PFSK-1 (cell line): Measurements from ENCODE around the gene NTM.

Experiments
- FOXP2 ChIP-seq: optimal IDR thresholded peaks from 2 replicates; pipeline ENCODE3; 2011; ENCODE audit warnings: borderline replicate concordance, control low read depth, inconsistent platforms; ENCODE audit not compliant: insufficient read depth; ENCODE audit errors: extremely low read length, extremely low read depth
- POLR2AphosphoS5 ChIP-seq: IDR thresholded peaks from 2 replicates; pipeline ENCODE4 v1.6.1; 2012; ENCODE audit warnings: low read depth, mild to moderate bottlenecking, control low read depth, low read length, moderate library complexity
- SIN3A ChIP-seq: IDR thresholded peaks from 2 replicates; pipeline ENCODE4 v1.6.1; 2012; ENCODE audit warnings: mild to moderate bottlenecking, low read length, moderate library complexity, borderline replicate concordance; ENCODE audit not compliant: insufficient read depth
- TAF1 ChIP-seq: IDR thresholded peaks from 2 replicates; pipeline ENCODE4 v1.6.1; 2012; ENCODE audit warnings: low read length, control low read depth, borderline replicate concordance; ENCODE audit not compliant: insufficient read depth
- TF ChIP-seq, protein P1 (sequence below), 2 experiments: IDR thresholded peaks; 2 replicates each; pipeline versions ENCODE4 v1.6.1 to v1.8.0; 2011 to 2012; ENCODE audit warnings: low read depth in 2 of 2, low read length in 2 of 2, control low read depth in 1 of 2, inconsistent platforms in 1 of 2, mild to moderate bottlenecking in 1 of 2, moderate library complexity in 1 of 2; ENCODE audit not compliant: insufficient read depth in 1 of 2

The NTM gene

DNA sequence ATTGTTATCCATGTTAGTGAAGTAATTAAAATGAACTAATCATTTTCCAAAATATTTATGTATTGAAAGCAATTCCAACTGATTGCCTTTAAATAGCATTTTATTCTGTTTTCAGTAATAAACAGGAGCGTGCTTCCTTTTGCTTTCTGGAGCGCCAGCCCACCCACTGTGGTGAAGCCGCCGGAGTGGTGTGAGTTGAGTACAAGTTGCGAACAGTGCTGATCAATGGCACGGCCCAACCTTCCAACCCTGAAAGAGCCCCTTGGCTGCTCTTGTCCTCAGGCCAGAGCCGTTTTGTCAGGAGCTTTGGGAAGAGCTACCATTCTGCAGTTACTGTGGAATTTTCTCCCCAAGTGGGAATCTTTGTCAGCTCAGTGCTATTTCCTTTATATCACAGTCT, 42.8 kb downstream of the NTM start:
- TF ChIP-seq TAF1 (no peak), FOXP2 (no peak), SIN3A (no peak), POLR2AphosphoS5 (no peak)
- TF ChIP-seq, protein P1, sequence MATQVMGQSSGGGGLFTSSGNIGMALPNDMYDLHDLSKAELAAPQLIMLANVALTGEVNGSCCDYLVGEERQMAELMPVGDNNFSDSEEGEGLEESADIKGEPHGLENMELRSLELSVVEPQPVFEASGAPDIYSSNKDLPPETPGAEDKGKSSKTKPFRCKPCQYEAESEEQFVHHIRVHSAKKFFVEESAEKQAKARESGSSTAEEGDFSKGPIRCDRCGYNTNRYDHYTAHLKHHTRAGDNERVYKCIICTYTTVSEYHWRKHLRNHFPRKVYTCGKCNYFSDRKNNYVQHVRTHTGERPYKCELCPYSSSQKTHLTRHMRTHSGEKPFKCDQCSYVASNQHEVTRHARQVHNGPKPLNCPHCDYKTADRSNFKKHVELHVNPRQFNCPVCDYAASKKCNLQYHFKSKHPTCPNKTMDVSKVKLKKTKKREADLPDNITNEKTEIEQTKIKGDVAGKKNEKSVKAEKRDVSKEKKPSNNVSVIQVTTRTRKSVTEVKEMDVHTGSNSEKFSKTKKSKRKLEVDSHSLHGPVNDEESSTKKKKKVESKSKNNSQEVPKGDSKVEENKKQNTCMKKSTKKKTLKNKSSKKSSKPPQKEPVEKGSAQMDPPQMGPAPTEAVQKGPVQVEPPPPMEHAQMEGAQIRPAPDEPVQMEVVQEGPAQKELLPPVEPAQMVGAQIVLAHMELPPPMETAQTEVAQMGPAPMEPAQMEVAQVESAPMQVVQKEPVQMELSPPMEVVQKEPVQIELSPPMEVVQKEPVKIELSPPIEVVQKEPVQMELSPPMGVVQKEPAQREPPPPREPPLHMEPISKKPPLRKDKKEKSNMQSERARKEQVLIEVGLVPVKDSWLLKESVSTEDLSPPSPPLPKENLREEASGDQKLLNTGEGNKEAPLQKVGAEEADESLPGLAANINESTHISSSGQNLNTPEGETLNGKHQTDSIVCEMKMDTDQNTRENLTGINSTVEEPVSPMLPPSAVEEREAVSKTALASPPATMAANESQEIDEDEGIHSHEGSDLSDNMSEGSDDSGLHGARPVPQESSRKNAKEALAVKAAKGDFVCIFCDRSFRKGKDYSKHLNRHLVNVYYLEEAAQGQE (IDR thresholded peaks at IDR 0.05; ENCODE audit: insufficient read depth in 1 of 2, low read depth in 2 of 2, low read length in 2 of 2), result no peak

DNA sequence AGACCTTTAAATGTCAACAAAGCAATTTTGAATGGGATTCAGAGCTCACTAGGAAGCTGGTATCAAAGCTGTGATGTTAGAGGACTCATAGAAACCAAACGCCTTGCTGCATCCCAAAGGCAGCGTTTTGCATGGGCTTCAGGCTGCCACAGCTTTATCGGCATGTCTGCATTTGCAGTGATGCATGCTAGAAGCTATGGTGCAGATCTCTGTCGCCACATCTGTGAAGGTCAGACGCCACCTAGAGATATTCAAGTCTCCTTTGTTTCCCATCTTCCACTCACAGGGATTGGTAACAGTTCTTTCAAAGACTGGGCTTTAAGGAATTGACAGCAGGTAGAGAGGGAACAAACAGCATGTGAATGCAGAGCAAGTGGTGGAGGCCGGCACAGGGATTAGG, 47.8 kb downstream of the NTM start:
- TF ChIP-seq POLR2AphosphoS5 (no peak), FOXP2 (no peak), TAF1 (no peak), SIN3A (no peak)
- TF ChIP-seq, protein P1 (IDR thresholded peaks at IDR 0.05; ENCODE audit: insufficient read depth in 1 of 2, low read depth in 2 of 2, low read length in 2 of 2), result no peak

DNA sequence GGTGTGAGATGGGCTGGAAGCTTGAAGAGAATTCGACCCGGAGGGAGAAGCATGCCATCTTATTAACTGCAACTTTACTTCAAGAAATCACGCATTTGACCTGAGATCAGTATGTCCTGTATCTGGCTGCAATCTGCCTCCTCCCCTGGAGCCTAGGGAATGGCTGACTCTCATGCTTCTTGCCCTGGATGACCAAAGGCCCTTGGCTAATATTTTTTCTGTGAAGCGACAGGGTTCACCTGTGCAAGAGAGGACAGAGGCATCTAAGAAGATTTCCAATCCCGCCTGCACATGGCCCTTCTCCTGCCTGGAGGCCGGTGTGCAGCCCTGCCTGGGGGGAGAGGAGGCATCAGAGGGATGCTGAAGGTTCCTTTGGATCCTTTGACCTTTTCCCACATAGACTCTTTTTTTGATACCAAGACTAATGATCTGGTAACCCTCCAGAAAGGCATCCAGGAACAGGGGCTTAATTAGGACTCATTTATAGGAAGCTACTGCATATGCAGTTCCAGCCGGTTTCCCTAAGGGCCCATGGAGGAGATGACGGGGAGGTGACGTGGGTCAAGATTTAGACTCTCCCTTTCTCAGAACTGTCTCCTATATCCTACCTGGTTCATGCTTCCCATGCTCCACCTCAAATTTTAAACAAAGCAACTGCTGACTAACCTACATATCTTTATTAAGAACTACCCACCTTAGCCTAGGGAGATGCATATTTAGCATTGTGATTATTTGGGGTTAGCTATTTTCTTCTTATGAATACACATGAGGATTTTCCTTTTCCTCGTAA, 50.8 kb downstream of the NTM start:
- TF ChIP-seq SIN3A (no peak), POLR2AphosphoS5 (no peak), FOXP2 (no peak)

DNA sequence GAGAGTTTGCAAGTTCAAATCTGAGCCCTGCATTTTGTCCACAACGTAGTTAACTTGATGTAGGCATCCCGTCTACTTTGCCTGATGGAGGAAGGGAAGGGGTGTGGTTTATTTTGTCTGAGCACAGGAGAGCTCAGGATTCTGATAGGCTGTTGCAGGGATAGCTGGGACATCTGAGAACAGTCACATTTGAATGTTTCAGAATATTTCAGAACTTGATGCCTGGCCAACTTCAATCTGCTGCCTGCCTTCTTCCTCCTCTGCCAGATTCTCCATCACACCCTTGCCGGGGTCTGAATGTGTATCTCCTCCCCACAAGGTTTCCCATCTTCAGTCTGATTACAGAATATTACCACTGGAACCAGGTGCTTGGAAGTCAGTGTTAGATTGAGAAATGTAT, 51.6 kb downstream of the NTM start:
- TF ChIP-seq, protein P1 (IDR thresholded peaks at IDR 0.05; ENCODE audit: insufficient read depth in 1 of 2, low read depth in 2 of 2, low read length in 2 of 2), result no peak
- no peak for TF ChIP-seq FOXP2
- TF ChIP-seq POLR2AphosphoS5, result no peak
- no peak for TF ChIP-seq SIN3A
- TF ChIP-seq TAF1, result no peak

DNA sequence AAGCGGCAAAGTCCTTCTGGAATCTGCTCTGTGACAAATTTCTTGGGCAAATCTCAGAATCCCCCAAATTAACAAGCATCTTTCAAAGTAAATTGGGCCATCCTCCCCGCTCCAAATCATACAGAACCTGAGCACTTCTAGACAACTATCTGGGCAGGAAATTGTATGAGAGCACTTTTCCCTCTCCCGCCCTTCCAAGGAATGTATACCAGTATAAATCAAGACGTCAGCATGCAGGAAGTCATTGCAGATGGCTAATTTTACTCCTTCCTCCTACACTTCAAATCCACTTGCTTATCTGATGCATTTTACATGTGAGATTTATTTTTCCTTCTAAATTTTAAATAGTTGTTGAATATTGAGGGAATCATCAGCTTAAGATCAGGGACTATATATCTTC, 52.1 kb downstream of the NTM start:
- no peak for TF ChIP-seq TAF1
- no peak for TF ChIP-seq SIN3A
- TF ChIP-seq FOXP2, result no peak
- TF ChIP-seq, protein P1 (IDR thresholded peaks at IDR 0.05; ENCODE audit: insufficient read depth in 1 of 2, low read depth in 2 of 2, low read length in 2 of 2), result no peak
- TF ChIP-seq POLR2AphosphoS5, result no peak
